Measurements from ENCODE around the gene CARD9.

Gene CARD9

DNA sequence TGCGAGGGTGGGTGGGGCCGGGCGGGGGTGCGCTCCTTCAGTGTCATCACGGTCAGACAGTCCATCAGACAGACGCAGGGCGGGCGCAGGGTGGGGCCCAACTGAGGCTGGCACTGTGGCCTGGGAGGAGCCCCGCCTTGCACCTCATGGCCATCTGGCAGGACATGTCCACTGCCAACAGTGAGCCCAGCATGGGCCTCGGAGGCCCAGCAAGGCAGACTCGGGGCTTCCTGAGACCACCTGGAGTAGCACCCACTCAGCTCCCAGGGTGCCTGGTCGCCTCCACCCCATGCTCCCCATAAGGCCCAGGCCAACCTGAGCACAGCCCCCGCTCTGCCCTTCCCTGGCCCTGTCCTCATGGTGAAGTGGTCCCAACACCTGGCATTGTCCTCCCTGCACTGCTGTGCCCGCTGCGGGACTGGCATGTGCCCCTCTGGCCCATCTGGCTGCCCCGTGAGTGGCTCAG lies 54.7 kb downstream of the CARD9 start:
- no peak for DNase-seq

DNA sequence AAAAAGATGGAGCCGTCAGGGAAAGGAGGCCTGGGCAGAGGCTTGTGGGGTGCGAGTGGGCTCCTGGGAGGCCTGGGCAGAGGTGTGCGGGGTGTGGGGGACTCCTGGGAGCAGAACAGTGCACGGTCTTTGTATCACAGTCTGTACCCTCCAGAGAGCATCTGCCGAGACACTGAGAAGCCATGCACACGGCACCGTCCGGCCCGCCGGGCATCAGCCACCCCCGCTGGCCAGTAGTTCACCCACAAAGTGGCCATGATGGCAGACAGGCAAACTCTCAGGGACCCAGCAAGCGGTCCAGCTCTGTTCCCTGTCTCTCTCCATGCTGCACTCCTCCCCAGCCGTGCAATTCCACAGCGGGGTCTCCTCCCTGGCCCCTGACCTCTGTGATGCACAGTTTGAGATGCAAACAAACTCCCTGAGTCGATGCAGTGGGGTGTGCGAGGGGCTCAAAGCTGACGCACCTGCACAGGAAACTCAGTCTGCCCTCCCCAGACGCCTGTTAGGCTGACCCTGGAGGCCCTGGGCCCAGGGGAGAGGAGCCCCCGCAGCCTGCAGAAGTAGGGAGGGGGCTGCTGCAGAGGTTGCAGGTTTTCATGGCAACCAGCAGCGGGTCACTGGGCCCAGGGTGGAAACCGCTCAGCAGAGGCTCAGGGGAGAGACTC lies 55.2 kb downstream of the CARD9 start:
- no peak for DNase-seq

DNA sequence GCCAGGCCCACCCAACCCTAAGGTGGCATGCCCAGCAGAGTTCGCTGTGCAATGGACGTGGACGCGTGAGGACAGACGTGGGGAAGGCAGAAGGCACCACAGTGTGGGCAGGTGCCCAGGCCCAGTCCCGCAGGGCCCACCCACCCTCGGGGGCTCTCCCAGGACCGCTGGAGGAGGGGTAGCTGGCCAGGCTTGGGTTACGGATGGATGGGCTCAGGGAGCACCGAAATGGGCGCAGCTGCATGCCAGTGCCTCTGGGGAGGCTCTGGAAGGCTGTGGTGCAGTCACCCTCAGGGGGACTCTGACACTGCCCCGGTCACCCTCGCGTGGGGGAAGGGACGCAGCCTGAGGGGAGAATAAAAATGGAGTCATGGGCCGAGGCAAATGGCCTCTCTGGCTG lies 55.8 kb downstream of the CARD9 start:
- no peak for DNase-seq

DNA sequence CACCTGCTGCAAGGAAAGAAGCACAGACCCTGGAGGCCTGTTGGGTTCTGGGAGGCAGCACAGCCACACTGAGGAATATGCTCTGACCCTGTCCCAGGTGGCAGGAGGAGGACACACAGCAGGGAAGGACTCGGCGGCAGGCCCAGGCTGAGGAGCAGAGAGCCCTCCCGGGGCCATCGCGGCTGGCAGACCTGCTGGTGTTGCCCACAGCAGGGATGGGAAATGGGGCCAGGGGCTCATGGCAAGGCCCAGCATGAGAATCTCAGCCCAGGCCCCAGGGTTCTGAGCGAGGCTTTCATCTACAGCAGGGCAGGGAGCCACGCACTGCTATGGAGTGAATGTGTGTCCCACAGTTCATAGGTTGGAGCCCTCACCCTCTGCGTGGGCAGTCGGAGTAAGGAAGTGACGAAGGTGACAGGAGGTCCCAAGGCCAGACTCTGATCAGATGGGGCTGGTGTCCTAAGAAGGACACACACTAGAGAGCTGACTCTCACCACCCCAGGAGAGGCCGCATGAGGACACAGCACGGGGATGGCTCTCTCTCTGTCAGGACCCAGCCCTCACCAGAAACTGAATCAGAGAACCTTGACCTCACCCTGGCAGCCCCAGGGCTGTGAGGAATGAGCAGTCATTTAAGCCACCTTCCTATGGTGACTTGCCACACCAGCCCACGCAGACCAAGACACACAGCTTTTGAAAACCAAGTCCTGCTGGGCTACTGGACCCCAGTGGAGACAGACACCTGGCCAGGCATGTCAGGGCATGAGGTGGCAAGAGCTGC lies 56.4 kb downstream of the CARD9 start:
- no peak for DNase-seq

DNA sequence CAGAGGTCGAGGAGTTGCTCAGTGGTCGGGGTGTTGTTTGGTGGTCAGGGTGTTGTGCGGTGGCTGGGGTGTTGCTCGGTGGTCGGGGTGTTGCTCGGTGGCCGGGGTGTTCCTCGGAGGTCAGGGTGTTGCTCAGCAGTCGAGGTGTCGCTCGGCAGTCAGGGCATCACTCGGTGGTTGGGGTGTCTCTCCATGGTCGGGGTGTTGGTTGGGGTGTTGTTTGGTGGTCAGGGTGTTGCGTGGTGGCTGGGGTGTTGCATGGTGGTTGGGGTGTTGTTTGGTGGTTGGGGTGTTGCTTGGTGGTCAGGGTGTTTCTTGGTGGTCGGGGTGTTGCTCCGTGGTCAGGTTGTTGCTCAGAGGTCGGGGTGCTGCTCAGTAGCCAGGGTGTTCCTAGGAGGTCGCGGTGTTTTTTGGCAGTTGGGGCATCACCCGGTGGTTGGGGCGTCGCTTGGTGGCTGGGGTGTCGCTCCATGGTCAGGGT lies 57.2 kb downstream of the CARD9 start:
- DNase-seq: no peak

DNA sequence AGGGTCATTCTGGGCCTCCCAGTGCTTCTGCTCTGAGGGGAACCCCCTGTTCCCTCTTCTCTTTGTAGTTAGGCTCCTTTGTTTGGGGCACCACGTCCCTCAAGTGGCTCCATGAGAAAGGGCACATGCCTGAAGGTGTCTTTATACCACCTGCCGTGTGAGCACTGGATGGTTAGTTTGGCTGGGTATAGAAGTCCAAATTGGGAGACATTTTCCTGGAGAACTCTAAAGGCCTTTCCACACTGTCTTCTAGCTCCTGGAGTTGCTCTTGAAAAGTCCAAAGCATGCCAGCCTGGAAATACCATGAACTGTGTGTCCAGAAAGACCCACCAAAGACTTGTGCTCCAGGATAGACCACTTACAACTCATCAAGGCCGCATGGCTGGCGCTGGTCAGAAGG lies 58.5 kb downstream of the CARD9 start:
- DNase-seq: no peak

DNA sequence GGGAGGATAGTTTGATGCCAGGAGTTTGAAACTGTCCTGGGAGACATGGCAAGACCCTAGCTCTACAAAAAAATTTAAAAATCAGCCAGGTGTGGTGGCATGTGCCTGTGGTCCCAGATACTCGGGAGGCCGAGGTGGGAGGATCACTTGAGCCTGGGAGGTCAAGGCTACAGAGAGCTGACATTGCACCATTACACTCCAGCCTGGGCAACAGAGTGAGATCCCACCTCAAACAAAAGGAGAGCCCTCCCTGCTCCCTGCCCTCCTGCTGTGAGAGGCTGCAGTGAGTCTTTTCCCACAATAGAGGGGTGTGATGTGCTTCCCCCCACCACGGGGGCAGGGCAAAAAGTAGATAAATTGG lies 59.4 kb downstream of the CARD9 start:
- DNase-seq: no peak
